Lower leg skin (tissue), 3 donors: ENCODE data around the gene DMD.

ENCODE experiments used
- CTCF ChIP-seq, 3 donors: fragments of 450-650 bp; IDR thresholded peaks; one replicate each; pipeline ENCODE4 v1.5.1; 2016; ENCODE audit warnings: antibody characterized with exemption in 3 of 3, mild to moderate bottlenecking in 3 of 3, moderate library complexity in 2 of 3
- POLR2A ChIP-seq, 2 donors: fragments of 450-650 bp; IDR thresholded peaks; one replicate each; pipeline ENCODE4 v1.6.1; 2016 to 2017; ENCODE audit warnings: antibody characterized with exemption in 2 of 2, mild to moderate bottlenecking in 1 of 2, moderate library complexity in 1 of 2

- no peak for TF ChIP-seq CTCF (IDR thresholded peaks at IDR 0.05)
- no peak for TF ChIP-seq POLR2A (IDR thresholded peaks at IDR 0.05)
These were observed 1923.5 kb downstream of the DMD start for GRCh38 chrX:31287861-31288260.
